DND-41 (cell line): ENCODE data around the gene CYBB.

Experiments used
- ATAC-seq: fragments of 200-7000 bp; cut with Tn5 transposase; 3 replicates; pipeline ENCODE4 v1.9.1; 2021; ENCODE audit warnings: low read depth; ENCODE audit not compliant: insufficient read depth
- DNase-seq: peaks from one replicate; pipeline ENCODE4 v3.0.0-alpha.2; 2020
- H2AFZ ChIP-seq: 2 replicates; pipeline ENCODE4 v1.6.0; 2012; ENCODE audit warnings: low read depth, low read length
- H3K27ac ChIP-seq: 2 replicates; pipeline ENCODE4 v1.5.1; 2012; ENCODE audit warnings: low read length, inconsistent platforms
- H3K27me3 ChIP-seq: fragments of 200-600 bp; sonication (generic); 2 replicates; pipeline ENCODE4 v1.6.0; 2012; ENCODE audit warnings: low read length, mild to moderate bottlenecking, inconsistent platforms; ENCODE audit not compliant: insufficient read depth, poor library complexity
- H3K36me3 ChIP-seq: 2 replicates; pipeline ENCODE4 v1.5.1; 2012; ENCODE audit warnings: low read length, inconsistent platforms; ENCODE audit not compliant: insufficient read depth
- H3K4me1 ChIP-seq: 2 replicates; pipeline ENCODE4 v1.5.1; 2012; ENCODE audit warnings: mild to moderate bottlenecking, low read length; ENCODE audit not compliant: insufficient read depth
- H3K4me2 ChIP-seq: 2 replicates; pipeline ENCODE4 v1.6.0; 2012; ENCODE audit warnings: mild to moderate bottlenecking, moderate library complexity, low read length, inconsistent platforms; ENCODE audit not compliant: insufficient read depth
- H3K4me3 ChIP-seq, 2 experiments: fragments of 200-600 bp in 1 of 2; shearing (Covaris generic) in 1 of 2; 2 replicates each; pipeline ENCODE4 v1.5.1; 2012 to 2016; ENCODE audit warnings: inconsistent platforms in 2 of 2, low read length in 2 of 2, mild to moderate bottlenecking in 2 of 2, low read depth in 1 of 2, moderate library complexity in 1 of 2
- H3K79me2 ChIP-seq: 2 replicates; pipeline ENCODE4 v1.6.0; 2012; ENCODE audit warnings: low read length, inconsistent platforms; ENCODE audit not compliant: insufficient read depth
- H3K9ac ChIP-seq: 2 replicates; pipeline ENCODE4 v1.6.0; 2012; ENCODE audit warnings: low read depth, mild to moderate bottlenecking, inconsistent platforms, low read length, moderate library complexity
- H3K9me3 ChIP-seq: 2 replicates; pipeline ENCODE4 v1.5.1; 2012; ENCODE audit warnings: low read length, moderate library complexity, mild to moderate bottlenecking, inconsistent platforms; ENCODE audit not compliant: insufficient read depth, severe bottlenecking
- H4K20me1 ChIP-seq: 2 replicates; pipeline ENCODE4 v1.6.0; 2012; ENCODE audit warnings: low read length; ENCODE audit not compliant: insufficient read depth
- CTCF ChIP-seq: IDR thresholded peaks from 2 replicates; pipeline ENCODE4 v1.5.1; 2012; ENCODE audit warnings: borderline replicate concordance, low read length, moderate library complexity, mild to moderate bottlenecking; ENCODE audit not compliant: poor library complexity, severe bottlenecking; ENCODE audit errors: extremely low read depth
- EZH2 ChIP-seq: IDR thresholded peaks from 3 replicates; pipeline ENCODE4 v1.6.1; 2012; ENCODE audit warnings: borderline replicate concordance, low read depth, mild to moderate bottlenecking, moderate library complexity, low read length, inconsistent platforms; ENCODE audit not compliant: severe bottlenecking

The CYBB gene

GRCh38 chrX:37746218-37746941 is 33.5 kb upstream of the CYBB start:
- no peaks in the 10 kb centered on the region for H4K20me1 ChIP-seq
- H3K4me2 ChIP-seq: no peak overlapping the region
- ATAC-seq (peak; percentile 20; the same call in 2 of the 3 replicates), DNase-seq (no peak)
- no peak overlapping the region for H3K4me3 ChIP-seq
- no peaks in the 10 kb centered on the region for H3K9me3 ChIP-seq
- H3K36me3 ChIP-seq: no peaks in the 10 kb centered on the region
- peak overlapping the region; percentile 83 for H2AFZ ChIP-seq
- H3K79me2 ChIP-seq: no peaks in the 10 kb centered on the region
- peak overlapping the region; percentile 87 for H3K27ac ChIP-seq
- H3K9ac ChIP-seq: peak overlapping the region; percentile 40; the same call in 1 of the 2 replicates
- peaks cover 15% of the 10 kb centered on the region for H3K4me1 ChIP-seq
- TF ChIP-seq EZH2 (no peak), CTCF (no peak)
- no peaks in the 10 kb centered on the region for H3K27me3 ChIP-seq

GRCh38 chrX:37746951-37747350 is 32.9 kb upstream of the CYBB start:
- Histone ChIP-seq H3K36me3 (no peaks in the 10 kb centered on the region), H3K4me2 (no peak overlapping the region), H3K9ac (no peak overlapping the region), H2AFZ (no peak overlapping the region), H3K4me1 (peaks cover 15% of the 10 kb centered on the region), H4K20me1 (no peaks in the 10 kb centered on the region), H3K79me2 (no peaks in the 10 kb centered on the region), H3K9me3 (no peaks in the 10 kb centered on the region), H3K27me3 (no peaks in the 10 kb centered on the region), H3K27ac (no peak overlapping the region; the same call in 1 of the 2 replicates), H3K4me3 (no peak overlapping the region)
- no peak for ATAC-seq
- TF ChIP-seq CTCF (no peak), EZH2 (no peak)
- DNase-seq: no peak

GRCh38 chrX:37752281-37752680 is 27.6 kb upstream of the CYBB start:
- Histone ChIP-seq H3K9ac (no peak overlapping the region), H3K27ac (no peak overlapping the region), H3K4me3 (no peak overlapping the region), H3K4me2 (no peak overlapping the region), H3K27me3 (no peaks in the 10 kb centered on the region), H3K9me3 (no peaks in the 10 kb centered on the region), H4K20me1 (no peaks in the 10 kb centered on the region), H2AFZ (no peak overlapping the region), H3K79me2 (no peaks in the 10 kb centered on the region), H3K36me3 (no peaks in the 10 kb centered on the region), H3K4me1 (peaks cover 46% of the 10 kb centered on the region)
- no peak for TF ChIP-seq CTCF
- DNase-seq: no peak
- no peak for ATAC-seq
